GM06990 (cell line): Measurements from ENCODE around the gene SUGCT.

Source experiments
- DNase-seq: peaks from one replicate; pipeline ENCODE4 v3.0.0-alpha.2; 2011; ENCODE audit not compliant: insufficient read length; ENCODE audit errors: extremely low read depth
- H3K27me3 ChIP-seq: replicated peaks from 2 replicates; pipeline ENCODE4 v1.6.0; 2011; ENCODE audit warnings: low read length; ENCODE audit not compliant: control insufficient read depth, insufficient read depth
- H3K36me3 ChIP-seq: 2 replicates; pipeline ENCODE4 v1.5.1; 2011; ENCODE audit warnings: low read length; ENCODE audit not compliant: control insufficient read depth, insufficient read depth
- H3K4me3 ChIP-seq: replicated peaks from 2 replicates; pipeline ENCODE4 v1.5.1; 2011; ENCODE audit warnings: low read depth, mild to moderate bottlenecking, control low read depth, low read length
- TF ChIP-seq, protein P1 (sequence below): IDR thresholded peaks from 2 replicates; pipeline ENCODE4 v1.5.1; 2011; ENCODE audit warnings: low read length, control low read depth, mild to moderate bottlenecking, inconsistent platforms; ENCODE audit not compliant: insufficient read depth, poor library complexity, severe bottlenecking

SUGCT gene

DNA sequence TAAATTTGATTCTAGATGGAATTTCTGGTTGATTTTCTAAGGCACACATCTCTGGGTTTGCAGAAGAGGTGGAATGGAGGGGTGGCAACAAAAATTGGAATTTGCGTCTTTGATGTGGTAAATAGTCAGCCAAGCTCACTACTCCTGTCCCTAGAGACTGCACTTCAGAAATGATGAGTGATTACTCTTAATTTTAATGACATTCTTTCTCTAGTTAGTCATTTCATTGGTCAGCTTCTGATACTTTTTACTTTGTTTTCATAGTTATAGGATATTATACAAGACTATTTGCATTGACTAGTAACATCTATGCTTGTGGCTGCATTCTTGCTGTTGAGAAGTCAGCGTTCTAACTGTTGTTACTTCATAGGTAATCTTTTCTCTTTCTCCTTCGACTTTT is 658.3 kb downstream of the SUGCT start:
- Histone ChIP-seq H3K4me3 (no peak overlapping the region), H3K27me3 (no peaks in the 10 kb centered on the region), H3K36me3 (no peaks in the 10 kb centered on the region)
- DNase-seq: no peak
- TF ChIP-seq, protein P1, sequence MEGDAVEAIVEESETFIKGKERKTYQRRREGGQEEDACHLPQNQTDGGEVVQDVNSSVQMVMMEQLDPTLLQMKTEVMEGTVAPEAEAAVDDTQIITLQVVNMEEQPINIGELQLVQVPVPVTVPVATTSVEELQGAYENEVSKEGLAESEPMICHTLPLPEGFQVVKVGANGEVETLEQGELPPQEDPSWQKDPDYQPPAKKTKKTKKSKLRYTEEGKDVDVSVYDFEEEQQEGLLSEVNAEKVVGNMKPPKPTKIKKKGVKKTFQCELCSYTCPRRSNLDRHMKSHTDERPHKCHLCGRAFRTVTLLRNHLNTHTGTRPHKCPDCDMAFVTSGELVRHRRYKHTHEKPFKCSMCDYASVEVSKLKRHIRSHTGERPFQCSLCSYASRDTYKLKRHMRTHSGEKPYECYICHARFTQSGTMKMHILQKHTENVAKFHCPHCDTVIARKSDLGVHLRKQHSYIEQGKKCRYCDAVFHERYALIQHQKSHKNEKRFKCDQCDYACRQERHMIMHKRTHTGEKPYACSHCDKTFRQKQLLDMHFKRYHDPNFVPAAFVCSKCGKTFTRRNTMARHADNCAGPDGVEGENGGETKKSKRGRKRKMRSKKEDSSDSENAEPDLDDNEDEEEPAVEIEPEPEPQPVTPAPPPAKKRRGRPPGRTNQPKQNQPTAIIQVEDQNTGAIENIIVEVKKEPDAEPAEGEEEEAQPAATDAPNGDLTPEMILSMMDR: no peak

DNA sequence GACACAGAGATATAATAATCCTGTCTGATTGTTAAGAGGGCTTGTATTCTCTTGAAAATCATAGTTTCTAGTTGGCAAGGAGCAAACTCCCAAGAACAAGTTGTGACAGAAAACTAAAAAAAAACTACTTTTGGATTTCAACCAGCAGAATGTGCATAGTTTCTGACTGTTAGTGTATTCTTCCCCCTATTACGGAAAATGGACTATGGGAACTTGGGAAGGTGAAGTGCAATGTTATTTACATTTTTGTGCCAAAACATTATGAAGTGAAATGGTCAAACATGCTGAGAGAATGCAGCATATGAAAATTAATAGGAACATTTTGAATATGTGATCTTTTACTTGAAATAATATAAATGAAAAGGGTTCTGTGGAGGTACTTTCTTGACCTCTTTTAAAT is 660.8 kb downstream of the SUGCT start:
- no peak for DNase-seq
- H3K27me3 ChIP-seq: no peaks in the 10 kb centered on the region
- H3K36me3 ChIP-seq: no peaks in the 10 kb centered on the region
- TF ChIP-seq, protein P1: no peak
- no peak overlapping the region for H3K4me3 ChIP-seq

DNA sequence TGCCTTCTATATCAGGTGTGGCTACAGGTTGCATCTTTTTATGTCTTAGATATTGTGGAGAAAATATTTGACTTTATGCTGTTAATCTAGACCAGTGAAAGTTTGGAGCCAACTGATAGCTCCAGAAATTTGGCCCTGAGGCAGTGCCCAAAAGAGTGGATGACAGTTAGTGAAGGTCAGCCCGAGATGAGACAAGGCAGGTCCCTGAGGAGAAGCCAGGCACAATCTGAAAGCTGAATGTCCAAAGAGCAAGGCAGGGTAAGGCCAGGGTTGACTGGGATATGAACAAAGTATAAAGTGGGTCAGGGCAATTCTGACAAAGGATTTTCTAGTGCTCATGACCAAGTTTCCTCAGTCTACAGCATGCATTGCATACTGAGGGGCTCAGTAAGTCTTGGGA is 661.9 kb downstream of the SUGCT start:
- TF ChIP-seq, protein P1: no peak
- no peak overlapping the region for H3K4me3 ChIP-seq
- H3K27me3 ChIP-seq: no peaks in the 10 kb centered on the region
- no peaks in the 10 kb centered on the region for H3K36me3 ChIP-seq
- no peak for DNase-seq

DNA sequence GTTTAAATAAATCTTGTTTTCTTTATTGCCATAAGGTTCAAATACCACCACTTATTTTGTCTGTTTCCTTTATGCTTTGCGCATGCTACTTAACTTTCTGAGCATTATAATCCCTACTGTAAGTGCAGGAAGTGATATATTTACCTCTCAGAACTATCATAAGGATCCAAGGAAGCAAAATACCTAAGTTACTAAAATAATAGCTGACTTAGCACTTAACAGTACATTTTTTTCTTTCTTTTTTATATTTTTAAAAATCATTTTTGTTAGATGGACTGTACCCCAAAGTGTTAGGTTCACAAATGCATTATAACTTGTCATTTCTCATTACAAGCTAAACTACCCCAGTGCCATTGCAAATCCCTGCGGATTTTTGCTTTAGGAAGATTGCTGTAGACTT is 663.8 kb downstream of the SUGCT start:
- no peaks in the 10 kb centered on the region for H3K36me3 ChIP-seq
- H3K27me3 ChIP-seq: no peaks in the 10 kb centered on the region
- TF ChIP-seq, protein P1: no peak
- DNase-seq: no peak
- H3K4me3 ChIP-seq: no peak overlapping the region

DNA sequence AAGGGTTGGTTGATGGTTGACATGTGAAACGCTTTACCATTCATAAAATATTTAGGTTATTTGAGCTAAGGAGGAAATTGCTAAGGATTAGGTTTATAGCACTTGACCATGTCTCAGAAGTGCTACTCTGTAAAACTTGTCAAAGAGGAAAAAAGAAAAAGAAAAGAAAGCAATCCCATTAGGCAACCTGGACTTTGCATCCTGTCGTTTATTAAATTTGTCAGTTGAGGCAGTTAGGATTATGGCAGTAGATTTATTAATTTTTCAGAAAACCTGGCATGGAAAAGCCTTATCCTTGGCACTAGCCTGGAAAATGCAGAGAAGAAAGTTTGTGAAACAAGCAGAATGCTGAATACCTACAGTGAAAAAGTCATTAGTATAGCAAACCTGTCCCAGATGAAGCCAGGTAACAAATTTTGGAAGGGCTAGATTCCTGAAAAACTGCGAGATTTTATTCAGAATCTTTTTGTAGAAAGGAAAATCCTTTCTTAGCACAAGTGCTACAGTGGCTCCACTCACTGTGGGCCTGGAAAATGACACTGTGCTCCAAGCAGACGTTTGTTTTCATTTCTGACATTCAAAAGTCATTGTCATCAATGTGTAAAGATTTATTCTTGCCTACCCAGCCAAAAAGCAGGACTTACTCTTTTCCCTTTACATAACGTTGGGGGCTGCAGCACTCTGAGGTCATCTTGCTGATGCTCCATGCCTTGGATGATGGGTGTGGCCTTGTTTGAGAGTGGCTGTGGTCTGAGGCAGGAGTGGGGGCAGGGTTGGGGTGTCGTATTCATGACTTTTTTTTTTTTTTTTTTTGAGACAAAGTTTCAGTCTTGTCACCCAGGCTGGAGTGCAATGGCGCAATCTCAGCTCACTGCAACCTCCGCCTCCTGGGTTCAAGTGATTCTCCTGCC is 664.9 kb downstream of the SUGCT start:
- no peak for DNase-seq

More for the DNA sequence above, 664.9 kb downstream of the SUGCT start:
- H3K4me3 ChIP-seq: no peak overlapping the region
- no peaks in the 10 kb centered on the region for H3K27me3 ChIP-seq
- H3K36me3 ChIP-seq: no peaks in the 10 kb centered on the region
- TF ChIP-seq, protein P1: no peak
